Endothelial cell of umbilical vein (primary cell): ENCODE data around the gene CPNE2.

Experiments used
- CTCF ChIP-seq, 2 donors: IDR thresholded peaks; 1 replicate in 1 of 2; 2 replicates in 1 of 2; pipeline ENCODE4 v1.5.1; 2011; ENCODE audit warnings: low read length in 2 of 2, mild to moderate bottlenecking in 2 of 2, moderate library complexity in 2 of 2, control low read depth in 1 of 2, inconsistent platforms in 1 of 2, low read depth in 1 of 2; ENCODE audit not compliant: insufficient read depth in 1 of 2; ENCODE audit errors: extremely low read depth in 1 of 2
- EZH2 ChIP-seq: IDR thresholded peaks from 2 replicates; pipeline ENCODE4 v1.6.1; 2012; ENCODE audit warnings: borderline replicate concordance, low read depth, mild to moderate bottlenecking, moderate library complexity, low read length, inconsistent platforms; ENCODE audit not compliant: severe bottlenecking
- GATA2 ChIP-seq: IDR thresholded peaks from 2 replicates; pipeline ENCODE4 v1.7.0; 2011; ENCODE audit warnings: low read depth, mild to moderate bottlenecking, moderate library complexity, mixed read lengths, low read length; ENCODE audit not compliant: insufficient read length, insufficient read depth
- MAX ChIP-seq: IDR thresholded peaks from 2 replicates; pipeline ENCODE4 v1.6.1; 2011; ENCODE audit not compliant: insufficient read depth, insufficient read length
- MYC ChIP-seq: IDR thresholded peaks from one replicate; pipeline ENCODE4 v1.6.1; 2011; ENCODE audit warnings: mild to moderate bottlenecking, low read depth, low read length
- POLR2A ChIP-seq: IDR thresholded peaks from 2 replicates; pipeline ENCODE4 v1.6.1; 2012; ENCODE audit warnings: low read depth, mild to moderate bottlenecking, control low read depth, low read length
- POLR2AphosphoS5 ChIP-seq: IDR thresholded peaks from 2 replicates; pipeline ENCODE4 v1.6.1; 2012; ENCODE audit warnings: low read depth, mild to moderate bottlenecking, control low read depth, low read length, moderate library complexity; ENCODE audit not compliant: insufficient read depth

GRCh38 chr16:57137043-57137442, 44.7 kb downstream of the CPNE2 start:
- TF ChIP-seq POLR2AphosphoS5 = no peak
- TF ChIP-seq POLR2A = no peak
- no peak for TF ChIP-seq CTCF (IDR thresholded peaks at IDR 0.05; ENCODE audit: extremely low read depth in 1 of 2, insufficient read depth in 1 of 2, low read depth in 1 of 2, low read length in 2 of 2)
- no peak for TF ChIP-seq MAX
- TF ChIP-seq MYC = no peak
- TF ChIP-seq EZH2 = no peak
- no peak for TF ChIP-seq GATA2
